GM21786 (cell line): ENCODE data around the gene ENO4.

Experiments used
- ATAC-seq: cut with Tn5 transposase; IDR thresholded peaks from one replicate; pipeline ENCODE4 v1.9.1; 2021; ENCODE audit not compliant: unreplicated experiment

ENO4 gene

GRCh38 chr10:116909307-116909706 is 60.0 kb downstream of the ENO4 start:
- no peak for ATAC-seq

DNA sequence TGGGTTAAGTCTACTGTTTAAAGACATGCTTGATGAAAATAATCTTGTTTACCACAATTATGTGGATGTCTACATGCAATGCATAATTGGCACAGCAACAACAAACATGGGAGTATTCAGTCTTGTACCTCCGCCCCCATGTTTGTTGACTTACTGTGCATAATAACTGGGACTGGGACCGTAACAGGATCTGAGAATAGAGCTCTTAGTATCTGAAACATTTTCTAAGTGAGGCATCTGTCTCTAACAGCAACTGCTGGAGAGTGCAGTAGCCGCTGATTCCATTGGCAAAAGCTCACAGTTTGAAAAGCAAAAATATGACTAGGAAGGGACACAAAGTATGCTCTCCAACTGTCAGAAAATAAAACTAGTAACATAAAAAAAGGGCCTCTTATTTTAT is 61.6 kb downstream of the ENO4 start:
- ATAC-seq, result no peak

DNA sequence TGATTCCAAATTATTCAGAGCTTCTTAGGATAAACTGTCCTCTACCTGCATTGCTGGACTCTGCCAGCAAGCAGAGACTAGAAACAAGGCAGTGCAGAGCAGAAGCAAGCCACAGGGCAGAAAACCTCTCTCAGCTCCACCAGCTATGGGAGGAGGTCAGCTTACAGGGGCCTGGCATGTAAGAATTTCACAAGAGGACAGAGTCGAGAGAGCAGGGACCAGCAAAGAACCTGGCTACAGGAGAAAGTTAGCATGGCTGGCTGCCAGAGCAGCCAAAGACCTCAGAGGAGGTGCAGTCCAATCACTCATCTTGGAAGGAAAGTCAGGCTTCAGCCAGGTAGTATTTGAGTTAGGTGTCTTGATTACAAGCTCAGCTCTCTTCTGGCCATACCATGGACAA is 62.9 kb downstream of the ENO4 start:
- no peak for ATAC-seq

GRCh38 chr10:116913695-116914094 is 64.4 kb downstream of the ENO4 start:
- no peak for ATAC-seq

GRCh38 chr10:116915340-116915739 is 66.0 kb downstream of the ENO4 start:
- ATAC-seq, result no peak

DNA sequence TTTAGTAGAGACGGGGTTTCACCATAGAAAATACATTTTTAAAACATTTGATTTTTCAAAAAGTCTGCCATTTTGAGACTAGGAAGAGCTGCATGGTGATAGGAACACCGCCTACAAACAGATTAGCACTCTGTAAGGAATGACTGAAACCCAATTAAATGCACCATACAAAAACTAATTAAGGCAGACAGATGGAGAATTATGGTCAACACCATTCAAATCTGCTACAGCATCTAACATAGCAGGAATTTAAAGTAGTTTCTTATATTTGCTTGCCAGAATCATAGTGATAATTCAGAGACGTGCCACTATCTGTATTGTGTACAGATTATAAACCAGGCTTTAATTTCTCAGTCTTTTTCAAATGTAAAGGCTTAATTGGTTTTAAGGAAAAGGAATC is 68.2 kb downstream of the ENO4 start:
- ATAC-seq, result no peak

DNA sequence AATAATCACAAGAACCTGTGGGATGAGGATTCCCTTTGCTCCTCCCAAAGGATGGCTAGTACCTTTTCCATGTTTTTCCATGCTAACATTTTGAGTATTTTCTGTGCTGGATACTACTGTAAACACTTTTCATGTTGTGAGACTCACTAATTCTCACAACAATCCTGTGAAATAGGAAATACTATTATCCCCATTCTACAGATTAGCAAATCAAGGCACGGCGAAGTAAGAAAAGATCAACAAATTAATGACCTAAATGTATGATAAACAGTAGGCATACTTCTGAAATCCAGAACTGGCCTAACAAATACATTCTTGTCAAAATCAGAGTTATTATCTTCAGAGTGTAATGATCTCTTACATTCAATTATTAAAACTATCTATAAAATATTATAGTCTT is 69.3 kb downstream of the ENO4 start:
- ATAC-seq, result no peak

DNA sequence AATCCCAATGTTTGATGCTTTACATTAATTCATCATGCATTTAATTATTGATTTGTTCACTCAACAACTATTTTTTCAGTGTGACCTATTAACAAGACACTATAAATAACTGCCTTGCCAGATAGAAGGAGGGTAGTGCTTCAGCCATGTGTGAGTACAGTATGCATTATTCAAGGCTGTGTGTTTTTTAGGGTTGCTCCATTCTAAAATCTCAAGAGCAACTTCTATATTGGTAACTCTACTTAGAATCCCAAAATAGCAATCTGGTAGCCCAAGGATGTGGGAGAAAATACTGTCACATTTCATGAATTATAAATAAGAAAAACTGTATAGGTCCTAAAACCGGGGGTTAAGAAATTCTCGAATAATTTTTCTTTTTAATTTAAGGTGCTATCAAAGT is 69.9 kb downstream of the ENO4 start:
- no peak for ATAC-seq

- no peak for ATAC-seq
Measured at GRCh38 chr10:116919706-116920105, 70.4 kb downstream of the ENO4 start.

DNA sequence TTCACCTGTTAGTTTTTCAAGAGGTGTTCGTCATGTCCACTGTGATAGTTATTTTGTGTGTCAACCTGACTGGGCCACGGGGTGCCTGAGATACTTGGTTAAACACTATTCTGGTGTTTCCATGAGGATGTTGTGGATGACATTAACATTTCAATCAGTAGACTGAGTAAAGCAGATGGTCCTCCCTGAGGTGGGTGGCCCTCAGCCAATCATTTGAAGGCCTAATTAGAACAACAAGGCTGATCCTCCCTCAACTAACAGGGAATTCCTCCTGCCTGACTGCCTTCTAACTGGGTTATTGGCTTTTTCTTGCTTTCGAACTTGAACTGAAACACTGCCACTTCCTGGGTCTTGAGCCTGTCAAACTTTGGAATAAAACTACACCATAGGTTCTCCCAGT is 75.8 kb downstream of the ENO4 start:
- no peak for ATAC-seq

DNA sequence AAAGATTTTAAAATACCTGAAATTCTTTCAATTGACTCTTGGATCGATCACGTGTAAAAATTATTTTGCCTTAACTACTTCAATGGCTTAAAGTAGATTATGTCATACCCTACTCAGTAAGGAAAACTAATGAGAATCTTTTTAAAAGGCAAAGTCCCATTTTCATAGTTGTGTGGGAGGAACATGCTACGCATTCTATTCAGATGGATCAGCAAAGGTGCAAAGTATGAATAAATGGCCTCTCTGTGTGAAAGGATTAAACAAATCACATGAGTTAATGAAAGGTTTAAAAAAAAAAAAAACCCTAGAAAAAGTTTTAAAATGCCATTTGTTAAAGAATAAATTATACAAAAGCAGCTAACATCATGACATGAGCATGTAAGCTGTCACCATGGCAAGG is 77.1 kb downstream of the ENO4 start:
- ATAC-seq, result no peak

DNA sequence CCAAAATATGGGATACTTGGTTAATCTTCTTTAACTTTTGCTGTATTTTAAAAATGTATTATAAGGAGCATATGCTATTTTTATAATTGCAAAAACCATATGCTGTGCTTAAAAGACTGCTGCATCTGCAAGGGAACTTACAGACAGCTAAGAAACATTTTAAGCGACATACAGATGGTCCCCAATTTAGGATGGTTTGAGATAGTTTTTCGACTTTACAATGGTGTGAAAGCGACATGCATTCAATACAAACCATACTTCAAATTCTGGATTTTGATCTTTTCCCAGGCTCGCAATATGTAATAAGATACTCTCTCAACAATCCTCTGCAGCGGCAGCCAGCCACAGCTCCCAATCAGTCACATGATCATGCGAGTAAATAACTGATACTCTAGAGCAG is 82.5 kb downstream of the ENO4 start:
- no peak for ATAC-seq
